VCaP (cell line): ENCODE results near the gene NACC2.

Experiments used
- H3K27ac ChIP-seq: fragments of 450-650 bp; 2 replicates; pipeline ENCODE4 v1.5.1; 2017
- TF ChIP-seq, protein P1 (sequence below): fragments of 450-650 bp; conservative IDR thresholded peaks from 2 replicates; pipeline ENCODE4 v1.5.1; 2017; ENCODE audit warnings: mild to moderate bottlenecking, moderate library complexity

Gene NACC2

DNA sequence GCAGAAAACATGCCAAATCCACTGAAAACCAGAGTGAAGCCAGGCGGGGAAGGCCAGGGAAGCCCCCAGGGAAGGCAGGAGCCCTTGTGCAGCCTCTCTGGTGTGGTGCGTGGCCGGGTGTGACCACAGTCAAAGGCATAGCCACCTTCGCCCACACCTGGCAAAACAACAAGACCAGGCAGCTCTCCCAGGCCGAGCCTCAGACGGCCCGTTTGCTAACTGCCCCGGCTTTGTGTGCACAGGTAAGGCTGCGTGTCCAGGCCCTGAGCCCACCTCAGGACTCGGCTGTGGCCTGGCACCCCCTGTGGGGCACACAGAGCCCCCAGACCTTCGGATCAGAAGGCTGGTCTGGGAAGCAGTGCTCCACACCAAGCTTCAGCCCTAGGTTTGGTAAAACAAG is 17.5 kb upstream of the NACC2 start:
- H3K27ac ChIP-seq: peak overlapping the region; percentile 13; the same call in 1 of the 2 replicates
- TF ChIP-seq, protein P1, sequence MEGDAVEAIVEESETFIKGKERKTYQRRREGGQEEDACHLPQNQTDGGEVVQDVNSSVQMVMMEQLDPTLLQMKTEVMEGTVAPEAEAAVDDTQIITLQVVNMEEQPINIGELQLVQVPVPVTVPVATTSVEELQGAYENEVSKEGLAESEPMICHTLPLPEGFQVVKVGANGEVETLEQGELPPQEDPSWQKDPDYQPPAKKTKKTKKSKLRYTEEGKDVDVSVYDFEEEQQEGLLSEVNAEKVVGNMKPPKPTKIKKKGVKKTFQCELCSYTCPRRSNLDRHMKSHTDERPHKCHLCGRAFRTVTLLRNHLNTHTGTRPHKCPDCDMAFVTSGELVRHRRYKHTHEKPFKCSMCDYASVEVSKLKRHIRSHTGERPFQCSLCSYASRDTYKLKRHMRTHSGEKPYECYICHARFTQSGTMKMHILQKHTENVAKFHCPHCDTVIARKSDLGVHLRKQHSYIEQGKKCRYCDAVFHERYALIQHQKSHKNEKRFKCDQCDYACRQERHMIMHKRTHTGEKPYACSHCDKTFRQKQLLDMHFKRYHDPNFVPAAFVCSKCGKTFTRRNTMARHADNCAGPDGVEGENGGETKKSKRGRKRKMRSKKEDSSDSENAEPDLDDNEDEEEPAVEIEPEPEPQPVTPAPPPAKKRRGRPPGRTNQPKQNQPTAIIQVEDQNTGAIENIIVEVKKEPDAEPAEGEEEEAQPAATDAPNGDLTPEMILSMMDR: no peak

DNA sequence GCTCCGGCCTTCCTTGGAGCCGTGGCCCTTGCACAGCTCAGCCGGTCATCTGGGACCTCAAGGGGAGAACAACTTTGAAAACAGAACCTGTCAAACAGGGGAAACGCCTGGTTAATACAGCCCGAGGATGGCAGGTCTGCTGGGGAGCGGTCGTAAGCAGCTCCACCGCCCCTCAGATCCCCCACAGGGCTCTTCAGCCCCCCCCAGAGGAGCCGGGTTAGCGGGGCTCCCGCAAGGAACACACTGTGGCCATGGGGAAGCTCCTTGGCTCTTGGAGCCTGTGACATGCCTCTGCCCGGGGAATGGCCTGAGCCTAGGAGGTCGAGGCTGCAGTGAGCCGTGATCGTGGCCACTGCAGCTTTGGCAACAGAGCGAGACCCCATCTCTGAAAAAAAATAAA is 16.8 kb upstream of the NACC2 start:
- TF ChIP-seq, protein P1: no peak
- peak overlapping the region; percentile 13; the same call in 1 of the 2 replicates for H3K27ac ChIP-seq

DNA sequence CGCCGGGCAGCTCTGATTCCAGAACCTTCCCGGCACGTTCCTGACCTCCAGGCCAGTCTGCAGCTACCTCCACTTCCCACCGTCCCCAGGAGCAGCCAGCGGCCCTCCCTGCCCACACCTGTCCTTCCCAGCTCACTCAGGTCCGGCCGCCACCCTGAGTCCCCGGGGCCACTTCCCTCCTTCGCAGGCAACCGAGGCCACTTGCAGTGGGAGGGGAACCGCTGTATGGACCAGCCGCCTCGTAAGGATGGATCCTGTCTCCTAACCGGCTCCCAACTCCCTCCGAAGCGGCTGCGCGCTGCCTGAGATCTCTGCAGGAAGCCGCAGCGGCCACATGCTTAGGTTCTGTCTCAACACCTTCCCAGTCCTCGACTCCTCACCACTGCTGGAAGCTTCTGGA is 16.1 kb upstream of the NACC2 start:
- TF ChIP-seq, protein P1: no peak
- no peak overlapping the region; the same call in 1 of the 2 replicates for H3K27ac ChIP-seq

DNA sequence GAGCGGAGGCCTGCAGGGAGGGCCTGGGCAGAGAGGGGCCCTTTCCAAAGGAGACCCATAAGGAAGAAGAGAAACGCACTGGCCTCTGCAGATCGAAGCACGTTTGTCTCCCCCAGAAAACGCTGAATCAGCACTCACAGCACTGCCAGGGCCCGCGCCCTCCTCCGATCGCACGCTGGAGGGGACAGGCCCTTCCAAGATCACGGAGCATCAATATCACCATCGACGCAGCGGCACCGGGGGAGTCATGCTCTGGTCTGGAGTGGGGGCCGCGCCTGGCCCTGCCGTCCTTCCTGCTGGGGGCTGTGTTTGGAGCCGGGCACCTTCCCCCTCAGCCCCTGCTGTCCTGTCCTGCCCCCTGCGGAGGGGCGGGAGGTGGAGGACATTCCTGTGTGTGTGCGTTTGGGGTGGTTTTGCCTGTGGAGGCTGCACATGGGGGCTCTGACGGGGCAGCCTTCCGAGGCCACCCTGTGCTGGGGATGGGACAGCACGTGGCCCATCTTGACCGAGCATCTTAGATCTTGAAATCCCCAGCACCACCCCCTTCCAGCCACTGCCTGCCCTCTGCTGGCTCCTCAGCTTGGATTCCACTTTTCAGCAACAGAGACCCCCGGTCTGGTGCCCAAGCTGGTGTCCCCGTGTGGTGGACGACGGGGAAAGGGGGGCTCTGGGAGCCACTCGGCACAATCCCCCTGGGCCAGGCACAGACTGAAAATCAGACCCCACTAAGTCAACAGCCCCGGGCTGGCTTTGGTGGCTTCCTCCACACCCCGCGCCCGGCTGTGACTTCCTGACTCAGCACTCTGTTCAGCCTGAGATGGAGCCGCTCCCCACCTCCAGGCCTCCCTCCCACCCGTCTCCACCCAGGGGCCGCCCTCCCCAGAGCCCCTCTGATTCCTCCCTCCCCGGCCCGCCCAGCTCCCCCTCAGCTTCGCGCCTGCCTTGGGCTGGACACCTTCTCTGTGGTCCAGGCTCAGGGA is 15.3 kb upstream of the NACC2 start:
- H3K27ac ChIP-seq: peak overlapping the region; percentile 89
- TF ChIP-seq, protein P1: peak; percentile 21; the same call in 1 of the 2 replicates

DNA sequence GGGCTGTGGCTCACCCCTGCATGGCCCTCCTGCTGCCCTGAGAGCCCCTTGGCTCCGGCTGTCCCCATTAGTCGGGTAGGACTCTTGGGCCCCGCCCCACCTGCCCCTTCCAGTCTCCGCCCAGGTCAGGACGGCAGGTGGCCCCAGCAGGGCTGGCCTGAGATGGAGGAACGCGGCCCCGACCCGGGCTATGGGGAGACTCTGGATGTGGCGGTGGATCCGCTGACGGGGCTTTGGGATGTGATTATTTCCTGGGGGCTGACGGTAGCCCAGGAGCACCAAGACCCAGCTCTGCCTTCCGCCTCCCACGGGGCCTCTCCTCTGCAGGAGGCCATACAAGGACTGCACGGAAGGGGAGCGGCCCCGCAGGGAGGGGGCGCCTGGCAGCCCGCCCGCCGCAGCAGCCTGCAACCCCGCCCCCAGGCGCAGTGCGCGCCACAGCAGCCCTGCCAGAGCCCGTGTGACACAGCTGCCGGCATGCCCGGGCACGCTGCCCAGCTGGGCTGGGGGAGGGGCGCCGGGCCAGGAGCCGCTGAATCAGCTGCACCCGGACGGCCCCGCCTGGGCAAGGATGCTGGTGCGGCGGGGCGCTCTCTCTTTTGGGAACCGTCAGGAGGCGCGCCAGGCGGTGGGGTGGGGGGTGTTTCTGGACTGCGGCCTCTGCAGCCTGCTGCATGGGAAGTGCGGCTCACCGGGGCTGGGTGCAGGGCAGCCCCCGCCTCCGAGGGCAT is 14.4 kb upstream of the NACC2 start:
- TF ChIP-seq, protein P1: no peak
- H3K27ac ChIP-seq: peak overlapping the region; percentile 89

DNA sequence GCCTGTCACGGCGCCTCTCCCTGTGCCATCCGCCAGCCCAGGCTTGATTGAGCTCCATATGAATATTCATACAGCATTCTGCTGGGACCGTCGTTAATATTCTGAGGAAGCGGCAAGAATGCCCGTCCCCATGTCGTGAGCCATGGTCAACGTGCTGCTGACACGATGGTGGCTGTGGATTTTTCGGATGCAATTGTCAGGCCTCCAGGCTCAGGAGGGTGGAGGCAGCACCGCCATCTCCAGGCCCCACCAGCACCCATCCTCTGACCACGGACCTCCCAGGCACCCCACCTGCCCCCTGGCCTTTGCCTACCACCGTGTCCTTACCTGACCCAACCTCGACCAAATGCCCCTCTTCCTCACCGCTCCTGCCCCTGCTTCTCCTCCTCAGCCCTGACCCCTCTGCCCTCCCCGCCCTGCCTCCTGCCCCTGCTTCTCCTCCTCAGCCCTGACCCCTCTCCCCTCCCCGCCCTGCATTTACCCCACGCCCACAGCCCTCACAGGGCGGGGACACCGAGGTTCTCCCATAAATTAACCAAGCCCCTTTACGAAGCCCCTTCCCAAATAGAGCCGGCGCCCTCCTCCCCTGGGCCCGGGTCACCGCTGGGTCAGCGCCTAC is 13.7 kb upstream of the NACC2 start:
- peak overlapping the region; percentile 89 for H3K27ac ChIP-seq
- TF ChIP-seq, protein P1: no peak
